WTC11 (cell line): ENCODE results near the gene PPP1R3C. TPM values are rescaled to one million over a fixed set of nuclear protein-coding genes. Genes with fewer than 3 reads are reported as not detected.

Experiments
- ATAC-seq: fragments of 200-7000 bp; cut with Tn5 transposase; 2 replicates; pipeline ENCODE4 v1.10.0; 2021; ENCODE audit warnings: mild to moderate bottlenecking, moderate library complexity
- CTCF ChIA-PET: fragments of 300-600 bp; sonication (Branson Sonifier 250); formaldehyde crosslinking; loops from one replicate; lab custom pipeline; 2021; ENCODE audit warnings: antibody characterized with exemption; lab: Charles Lee
- POLR2A ChIA-PET: fragments of 350-600 bp; sonication (Branson Sonifier 250); formaldehyde crosslinking; loops from one replicate; lab custom pipeline; 2021; ENCODE audit warnings: antibody characterized with exemption; lab: Charles Lee
- DNase-seq: peaks from one replicate; pipeline ENCODE4 v3.0.0; 2021; ENCODE audit warnings: low spot score
- H3K27ac Mint-ChIP-seq: 2 replicates; pipeline ENCODE4 v1.8.0; 2021; ENCODE audit warnings: mixed read lengths
- H3K27me3 Mint-ChIP-seq: 2 replicates; pipeline ENCODE4 v1.8.0; 2021; ENCODE audit warnings: low read depth, mild to moderate bottlenecking, moderate library complexity, mixed read lengths
- H3K36me3 Mint-ChIP-seq: 2 replicates; pipeline ENCODE4 v1.8.0; 2021; ENCODE audit warnings: mixed read lengths
- H3K4me1 Mint-ChIP-seq: 2 replicates; pipeline ENCODE4 v1.8.0; 2022; ENCODE audit warnings: mixed read lengths
- H3K4me3 Mint-ChIP-seq: 2 replicates; pipeline ENCODE4 v1.8.0; 2021; ENCODE audit warnings: mild to moderate bottlenecking, moderate library complexity, mixed read lengths
- H3K9me3 Mint-ChIP-seq: 2 replicates; pipeline ENCODE4 v1.8.0; 2021; ENCODE audit warnings: mixed read lengths
- CBFB ChIP-seq: sonication (generic); formaldehyde crosslinking; IDR thresholded peaks from 2 replicates; pipeline ENCODE4 v1.8.1; 2022; ENCODE audit warnings: mild to moderate bottlenecking, low read depth, missing genetic modification reagents
- CREM ChIP-seq: sonication (generic); formaldehyde crosslinking; IDR thresholded peaks from 2 replicates; pipeline ENCODE4 v1.8.1; 2022; ENCODE audit warnings: mild to moderate bottlenecking, missing genetic modification reagents, moderate library complexity
- ELF4 ChIP-seq: sonication (generic); formaldehyde crosslinking; IDR thresholded peaks from 2 replicates; pipeline ENCODE4 v1.8.1; 2022; ENCODE audit warnings: low read depth, mild to moderate bottlenecking, moderate library complexity, missing genetic modification reagents
- EMX1 ChIP-seq: fragments of 250-450 bp; sonication (Bioruptor Pico); IDR thresholded peaks from 2 replicates; pipeline ENCODE4 v1.8.0; 2021; ENCODE audit warnings: mild to moderate bottlenecking
- FOXK1 ChIP-seq: sonication (generic); formaldehyde crosslinking; IDR thresholded peaks from 2 replicates; pipeline ENCODE4 v1.8.0; 2022; ENCODE audit warnings: mild to moderate bottlenecking, moderate library complexity, missing genetic modification reagents
- GABPB1 ChIP-seq: sonication (generic); formaldehyde crosslinking; IDR thresholded peaks from 2 replicates; pipeline ENCODE4 v1.8.1; 2023; ENCODE audit warnings: mild to moderate bottlenecking, missing genetic modification reagents
- JUN ChIP-seq: sonication (generic); formaldehyde crosslinking; IDR thresholded peaks from 2 replicates; pipeline ENCODE4 v1.8.0; 2023; ENCODE audit warnings: mild to moderate bottlenecking, missing genetic modification reagents
- NFATC4 ChIP-seq: fragments of 250-450 bp; sonication (Bioruptor Pico); IDR thresholded peaks from 2 replicates; pipeline ENCODE4 v1.9.0; 2021; ENCODE audit warnings: mild to moderate bottlenecking
- NFE2L1 ChIP-seq: sonication (generic); formaldehyde crosslinking; IDR thresholded peaks from 2 replicates; pipeline ENCODE4 v1.8.1; 2023; ENCODE audit warnings: missing genetic modification reagents
- NFYB ChIP-seq: sonication (generic); formaldehyde crosslinking; conservative IDR thresholded peaks from 2 replicates; pipeline ENCODE4 v1.8.0; 2022; ENCODE audit warnings: low read depth, missing genetic modification reagents
- NR2C2 ChIP-seq: sonication (generic); formaldehyde crosslinking; IDR thresholded peaks from 2 replicates; pipeline ENCODE4 v1.8.0; 2022; ENCODE audit warnings: mild to moderate bottlenecking, missing genetic modification reagents
- NR3C1 ChIP-seq: sonication (generic); formaldehyde crosslinking; conservative IDR thresholded peaks from 2 replicates; pipeline ENCODE4 v1.8.1; 2023; ENCODE audit warnings: low read depth, mild to moderate bottlenecking, missing genetic modification reagents
- OVOL2 ChIP-seq: fragments of 250-450 bp; sonication (Bioruptor Pico); IDR thresholded peaks from 2 replicates; pipeline ENCODE4 v1.9.0; 2021; ENCODE audit warnings: mild to moderate bottlenecking, borderline replicate concordance
- TEAD4 ChIP-seq: sonication (generic); formaldehyde crosslinking; IDR thresholded peaks from 2 replicates; pipeline ENCODE4 v1.8.0; 2022; ENCODE audit warnings: mild to moderate bottlenecking, missing genetic modification reagents
- ZBTB21 ChIP-seq: sonication (generic); formaldehyde crosslinking; IDR thresholded peaks from 2 replicates; pipeline ENCODE4 v1.8.1; 2023; ENCODE audit warnings: mild to moderate bottlenecking, missing genetic modification reagents, borderline replicate concordance
- ZNF317 ChIP-seq: sonication (generic); formaldehyde crosslinking; IDR thresholded peaks from 2 replicates; pipeline ENCODE4 v1.8.1; 2023; ENCODE audit warnings: low read depth, mild to moderate bottlenecking, moderate library complexity, missing genetic modification reagents, borderline replicate concordance
- ZNF423 ChIP-seq: fragments of 250-450 bp; sonication (Bioruptor Pico); IDR thresholded peaks from 2 replicates; pipeline ENCODE4 v2.1.2; 2022; ENCODE audit warnings: mild to moderate bottlenecking, moderate library complexity
- ZNF671 ChIP-seq: fragments of 250-450 bp; sonication (Bioruptor Pico); IDR thresholded peaks from 2 replicates; pipeline ENCODE4 v1.8.0; 2021; ENCODE audit warnings: mild to moderate bottlenecking
- total RNA-seq: library from RNA; stranded (reverse); gene quantifications from 3 replicates; pipeline ENCODE4 v1.2.3, GENCODE V29; 2021
- TF ChIP-seq, protein P1 (sequence below): sonication (generic); formaldehyde crosslinking; IDR thresholded peaks from 2 replicates; pipeline ENCODE4 v1.8.1; 2023; ENCODE audit warnings: mild to moderate bottlenecking, missing genetic modification reagents, moderate library complexity
- TF ChIP-seq, protein P2 (sequence below): sonication (generic); formaldehyde crosslinking; IDR thresholded peaks from 2 replicates; pipeline ENCODE4 v1.8.1; 2022; ENCODE audit warnings: mild to moderate bottlenecking, missing genetic modification reagents, moderate library complexity, borderline replicate concordance
- TF ChIP-seq, protein P3 (sequence below): fragments of 250-450 bp; sonication (Bioruptor Pico); IDR thresholded peaks from 2 replicates; pipeline ENCODE4 v1.9.0; 2021; ENCODE audit warnings: mild to moderate bottlenecking, borderline replicate concordance
- TF ChIP-seq, protein P4 (sequence below): sonication (generic); formaldehyde crosslinking; IDR thresholded peaks from 2 replicates; pipeline ENCODE4 v1.8.0; 2023; ENCODE audit warnings: missing genetic modification reagents
- TF ChIP-seq, protein P5 (sequence below): fragments of 250-450 bp; sonication (Bioruptor Pico); conservative IDR thresholded peaks from 2 replicates; pipeline ENCODE4 v1.9.0; 2021; ENCODE audit warnings: mild to moderate bottlenecking
- TF ChIP-seq, protein P6 (sequence below): sonication (generic); formaldehyde crosslinking; IDR thresholded peaks from 2 replicates; pipeline ENCODE4 v1.8.1; 2023; ENCODE audit warnings: mild to moderate bottlenecking, missing genetic modification reagents, borderline replicate concordance

Gene PPP1R3C
- total RNA-seq, 1 experiment from 2014 or later = 1.5 TPM

DNA sequence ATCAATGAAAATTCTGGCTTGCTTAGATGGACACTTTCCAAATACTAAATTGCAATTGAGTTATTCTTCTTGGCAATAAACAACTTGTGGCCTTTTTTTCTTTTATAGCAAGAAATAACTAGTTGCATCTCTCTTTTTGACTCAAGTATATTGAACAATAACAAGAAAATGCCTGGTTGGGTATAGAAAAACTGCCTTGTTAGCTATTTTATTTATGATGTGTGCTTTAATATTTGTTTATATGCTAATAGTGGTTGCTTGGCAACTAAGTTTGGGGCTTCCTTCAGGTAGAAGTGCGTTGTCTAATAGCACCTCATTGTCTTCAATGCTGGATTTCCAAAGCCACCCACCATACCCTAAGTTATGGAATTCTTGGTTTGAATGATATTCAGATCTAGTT lies 30.1 kb upstream of the PPP1R3C start:
- CTCF ChIA-PET = interaction anchor here (1.5 kb wide), 1 partner anchor 364 kb away, joined by 4 read pairs; no protein-coding TSS in a partner anchor
- DNase-seq (no peak), ATAC-seq (no peak)
- peaks cover 5% of the 10 kb centered on the region for H3K36me3 Mint-ChIP-seq
- no peaks in the 10 kb centered on the region for H3K4me1 Mint-ChIP-seq
- peaks cover 21% of the 10 kb centered on the region for H3K9me3 Mint-ChIP-seq
- no peak overlapping the region for H3K27ac Mint-ChIP-seq
- no peak overlapping the region for H3K4me3 Mint-ChIP-seq
- H3K27me3 Mint-ChIP-seq = peaks cover 9% of the 10 kb centered on the region
- POLR2A ChIA-PET = no interaction called here
- TF ChIP-seq NFE2L1 = no peak
- TF ChIP-seq EMX1 (CRISPR knock-in tag) = no peak
- no peak for TF ChIP-seq JUN (CRISPR knock-in tag)
- no peak for TF ChIP-seq ELF4 (CRISPR knock-in tag)
- TF ChIP-seq CBFB (CRISPR knock-in tag) = no peak
- TF ChIP-seq NFATC4 = no peak

DNA sequence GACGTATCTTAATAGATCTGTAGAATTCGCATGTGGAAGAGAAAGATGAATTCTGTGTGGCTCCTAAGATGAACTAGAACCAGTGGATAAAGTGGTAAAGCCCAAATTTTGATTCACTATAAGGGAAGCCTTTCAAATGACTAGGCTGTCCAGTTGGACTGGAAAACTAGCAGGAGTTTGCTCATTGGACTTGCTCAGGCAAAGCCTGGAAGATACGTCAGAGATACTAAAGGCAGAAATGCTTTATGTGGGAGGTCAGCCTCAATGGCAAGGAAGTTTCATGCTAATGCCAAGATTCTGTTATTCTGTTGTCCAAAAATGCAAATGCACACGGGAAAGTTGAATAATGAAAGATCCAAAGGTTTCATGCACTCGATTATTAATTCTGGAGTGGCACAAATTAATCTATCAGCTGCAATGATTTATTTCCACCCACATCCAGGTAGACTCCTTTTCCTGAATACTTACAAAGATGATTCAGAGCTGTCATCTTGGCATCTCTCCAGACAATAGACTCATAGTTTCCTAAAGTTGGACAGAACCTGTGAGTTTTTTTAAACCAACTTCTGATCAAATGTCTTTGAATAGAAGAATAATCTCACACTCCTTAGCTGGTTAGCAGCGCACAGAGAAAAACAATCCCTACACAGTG lies 20.5 kb upstream of the PPP1R3C start:
- no peak for ATAC-seq
- H3K27ac Mint-ChIP-seq = no peak overlapping the region
- no peaks in the 10 kb centered on the region for H3K4me1 Mint-ChIP-seq
- H3K9me3 Mint-ChIP-seq = peaks cover 24% of the 10 kb centered on the region
- ChIA-PET POLR2A (no interaction called here), CTCF (no interaction called here)
- H3K4me3 Mint-ChIP-seq = no peak overlapping the region
- DNase-seq = no peak
- H3K27me3 Mint-ChIP-seq = peaks cover 3% of the 10 kb centered on the region
- peaks cover 6% of the 10 kb centered on the region for H3K36me3 Mint-ChIP-seq
- TF ChIP-seq NR3C1 (CRISPR knock-in tag) (no peak), OVOL2 (no peak), CREM (CRISPR knock-in tag) (no peak), ZNF317 (CRISPR knock-in tag) (no peak), NR2C2 (CRISPR knock-in tag) (no peak), FOXK1 (no peak), TEAD4 (CRISPR knock-in tag) (no peak), NFYB (no peak), GABPB1 (CRISPR knock-in tag) (no peak), ZBTB21 (CRISPR knock-in tag) (no peak), ZNF423 (CRISPR knock-in tag) (no peak), ZNF671 (CRISPR knock-in tag) (no peak)
- TF ChIP-seq, protein P1, sequence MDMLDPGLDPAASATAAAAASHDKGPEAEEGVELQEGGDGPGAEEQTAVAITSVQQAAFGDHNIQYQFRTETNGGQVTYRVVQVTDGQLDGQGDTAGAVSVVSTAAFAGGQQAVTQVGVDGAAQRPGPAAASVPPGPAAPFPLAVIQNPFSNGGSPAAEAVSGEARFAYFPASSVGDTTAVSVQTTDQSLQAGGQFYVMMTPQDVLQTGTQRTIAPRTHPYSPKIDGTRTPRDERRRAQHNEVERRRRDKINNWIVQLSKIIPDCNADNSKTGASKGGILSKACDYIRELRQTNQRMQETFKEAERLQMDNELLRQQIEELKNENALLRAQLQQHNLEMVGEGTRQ (CRISPR knock-in tag) = no peak
- TF ChIP-seq, protein P2, sequence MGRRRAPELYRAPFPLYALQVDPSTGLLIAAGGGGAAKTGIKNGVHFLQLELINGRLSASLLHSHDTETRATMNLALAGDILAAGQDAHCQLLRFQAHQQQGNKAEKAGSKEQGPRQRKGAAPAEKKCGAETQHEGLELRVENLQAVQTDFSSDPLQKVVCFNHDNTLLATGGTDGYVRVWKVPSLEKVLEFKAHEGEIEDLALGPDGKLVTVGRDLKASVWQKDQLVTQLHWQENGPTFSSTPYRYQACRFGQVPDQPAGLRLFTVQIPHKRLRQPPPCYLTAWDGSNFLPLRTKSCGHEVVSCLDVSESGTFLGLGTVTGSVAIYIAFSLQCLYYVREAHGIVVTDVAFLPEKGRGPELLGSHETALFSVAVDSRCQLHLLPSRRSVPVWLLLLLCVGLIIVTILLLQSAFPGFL (CRISPR knock-in tag) = no peak
- TF ChIP-seq, protein P3, sequence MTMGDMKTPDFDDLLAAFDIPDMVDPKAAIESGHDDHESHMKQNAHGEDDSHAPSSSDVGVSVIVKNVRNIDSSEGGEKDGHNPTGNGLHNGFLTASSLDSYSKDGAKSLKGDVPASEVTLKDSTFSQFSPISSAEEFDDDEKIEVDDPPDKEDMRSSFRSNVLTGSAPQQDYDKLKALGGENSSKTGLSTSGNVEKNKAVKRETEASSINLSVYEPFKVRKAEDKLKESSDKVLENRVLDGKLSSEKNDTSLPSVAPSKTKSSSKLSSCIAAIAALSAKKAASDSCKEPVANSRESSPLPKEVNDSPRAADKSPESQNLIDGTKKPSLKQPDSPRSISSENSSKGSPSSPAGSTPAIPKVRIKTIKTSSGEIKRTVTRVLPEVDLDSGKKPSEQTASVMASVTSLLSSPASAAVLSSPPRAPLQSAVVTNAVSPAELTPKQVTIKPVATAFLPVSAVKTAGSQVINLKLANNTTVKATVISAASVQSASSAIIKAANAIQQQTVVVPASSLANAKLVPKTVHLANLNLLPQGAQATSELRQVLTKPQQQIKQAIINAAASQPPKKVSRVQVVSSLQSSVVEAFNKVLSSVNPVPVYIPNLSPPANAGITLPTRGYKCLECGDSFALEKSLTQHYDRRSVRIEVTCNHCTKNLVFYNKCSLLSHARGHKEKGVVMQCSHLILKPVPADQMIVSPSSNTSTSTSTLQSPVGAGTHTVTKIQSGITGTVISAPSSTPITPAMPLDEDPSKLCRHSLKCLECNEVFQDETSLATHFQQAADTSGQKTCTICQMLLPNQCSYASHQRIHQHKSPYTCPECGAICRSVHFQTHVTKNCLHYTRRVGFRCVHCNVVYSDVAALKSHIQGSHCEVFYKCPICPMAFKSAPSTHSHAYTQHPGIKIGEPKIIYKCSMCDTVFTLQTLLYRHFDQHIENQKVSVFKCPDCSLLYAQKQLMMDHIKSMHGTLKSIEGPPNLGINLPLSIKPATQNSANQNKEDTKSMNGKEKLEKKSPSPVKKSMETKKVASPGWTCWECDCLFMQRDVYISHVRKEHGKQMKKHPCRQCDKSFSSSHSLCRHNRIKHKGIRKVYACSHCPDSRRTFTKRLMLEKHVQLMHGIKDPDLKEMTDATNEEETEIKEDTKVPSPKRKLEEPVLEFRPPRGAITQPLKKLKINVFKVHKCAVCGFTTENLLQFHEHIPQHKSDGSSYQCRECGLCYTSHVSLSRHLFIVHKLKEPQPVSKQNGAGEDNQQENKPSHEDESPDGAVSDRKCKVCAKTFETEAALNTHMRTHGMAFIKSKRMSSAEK (CRISPR knock-in tag) = no peak
- TF ChIP-seq, protein P4, sequence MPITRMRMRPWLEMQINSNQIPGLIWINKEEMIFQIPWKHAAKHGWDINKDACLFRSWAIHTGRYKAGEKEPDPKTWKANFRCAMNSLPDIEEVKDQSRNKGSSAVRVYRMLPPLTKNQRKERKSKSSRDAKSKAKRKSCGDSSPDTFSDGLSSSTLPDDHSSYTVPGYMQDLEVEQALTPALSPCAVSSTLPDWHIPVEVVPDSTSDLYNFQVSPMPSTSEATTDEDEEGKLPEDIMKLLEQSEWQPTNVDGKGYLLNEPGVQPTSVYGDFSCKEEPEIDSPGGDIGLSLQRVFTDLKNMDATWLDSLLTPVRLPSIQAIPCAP = no peak
- TF ChIP-seq, protein P5, sequence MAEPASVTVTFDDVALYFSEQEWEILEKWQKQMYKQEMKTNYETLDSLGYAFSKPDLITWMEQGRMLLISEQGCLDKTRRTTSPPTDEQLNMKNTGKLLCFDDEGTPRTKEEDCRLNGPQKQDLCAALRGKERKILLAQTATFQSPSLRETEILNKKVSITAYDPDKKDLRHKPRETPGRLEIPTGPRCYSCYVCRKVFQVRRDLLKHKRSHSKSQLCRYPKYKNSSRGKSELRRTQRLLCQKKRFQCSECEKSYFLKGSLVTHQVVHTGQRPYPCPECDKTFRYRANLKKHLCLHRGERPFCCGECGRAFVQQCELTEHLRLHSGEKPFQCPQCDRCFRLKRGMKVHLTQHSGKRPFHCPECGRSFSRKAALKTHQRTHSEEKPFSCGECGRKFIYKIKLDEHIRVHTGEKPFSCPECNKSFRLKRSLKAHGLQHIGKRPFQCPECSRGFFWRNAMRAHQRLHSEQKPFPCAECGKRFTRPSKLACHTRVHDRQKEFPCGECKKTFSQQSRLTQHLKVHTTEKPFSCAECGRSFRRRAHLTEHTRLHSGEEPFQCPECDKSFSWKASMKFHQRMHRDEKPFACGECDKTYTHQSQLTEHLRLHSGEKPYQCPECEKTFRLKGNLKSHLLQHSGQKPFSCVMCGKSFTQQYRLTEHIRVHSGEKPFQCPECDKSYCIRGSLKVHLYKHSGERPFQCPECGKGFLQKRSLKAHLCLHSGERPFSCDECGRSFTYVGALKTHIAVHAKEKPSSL = no peak
- TF ChIP-seq, protein P6, sequence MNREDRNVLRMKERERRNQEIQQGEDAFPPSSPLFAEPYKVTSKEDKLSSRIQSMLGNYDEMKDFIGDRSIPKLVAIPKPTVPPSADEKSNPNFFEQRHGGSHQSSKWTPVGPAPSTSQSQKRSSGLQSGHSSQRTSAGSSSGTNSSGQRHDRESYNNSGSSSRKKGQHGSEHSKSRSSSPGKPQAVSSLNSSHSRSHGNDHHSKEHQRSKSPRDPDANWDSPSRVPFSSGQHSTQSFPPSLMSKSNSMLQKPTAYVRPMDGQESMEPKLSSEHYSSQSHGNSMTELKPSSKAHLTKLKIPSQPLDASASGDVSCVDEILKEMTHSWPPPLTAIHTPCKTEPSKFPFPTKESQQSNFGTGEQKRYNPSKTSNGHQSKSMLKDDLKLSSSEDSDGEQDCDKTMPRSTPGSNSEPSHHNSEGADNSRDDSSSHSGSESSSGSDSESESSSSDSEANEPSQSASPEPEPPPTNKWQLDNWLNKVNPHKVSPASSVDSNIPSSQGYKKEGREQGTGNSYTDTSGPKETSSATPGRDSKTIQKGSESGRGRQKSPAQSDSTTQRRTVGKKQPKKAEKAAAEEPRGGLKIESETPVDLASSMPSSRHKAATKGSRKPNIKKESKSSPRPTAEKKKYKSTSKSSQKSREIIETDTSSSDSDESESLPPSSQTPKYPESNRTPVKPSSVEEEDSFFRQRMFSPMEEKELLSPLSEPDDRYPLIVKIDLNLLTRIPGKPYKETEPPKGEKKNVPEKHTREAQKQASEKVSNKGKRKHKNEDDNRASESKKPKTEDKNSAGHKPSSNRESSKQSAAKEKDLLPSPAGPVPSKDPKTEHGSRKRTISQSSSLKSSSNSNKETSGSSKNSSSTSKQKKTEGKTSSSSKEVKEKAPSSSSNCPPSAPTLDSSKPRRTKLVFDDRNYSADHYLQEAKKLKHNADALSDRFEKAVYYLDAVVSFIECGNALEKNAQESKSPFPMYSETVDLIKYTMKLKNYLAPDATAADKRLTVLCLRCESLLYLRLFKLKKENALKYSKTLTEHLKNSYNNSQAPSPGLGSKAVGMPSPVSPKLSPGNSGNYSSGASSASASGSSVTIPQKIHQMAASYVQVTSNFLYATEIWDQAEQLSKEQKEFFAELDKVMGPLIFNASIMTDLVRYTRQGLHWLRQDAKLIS (CRISPR knock-in tag) = no peak
